Breast epithelium (tissue), 4 donors: ENCODE measurements around the gene TUBB8. TPM values are rescaled to one million over a fixed set of nuclear protein-coding genes. Genes with fewer than 3 reads are reported as not detected.
"Not testable (repeated sequence)": the region's sequence is repeated elsewhere in the genome, so short reads cannot be mapped to it uniquely, and the experiment has no call there.

Experiments used
- DNase-seq, 2 donors: peaks; one replicate each; pipeline ENCODE4 v3.0.0-alpha.2; 2019; ENCODE audit warnings: low spot score in 2 of 2
- H3K27ac ChIP-seq, 2 donors: fragments of 200-600 bp; sonication (generic) in 1 of 2; one replicate each; pipeline ENCODE4 v1.5.1; 2016 to 2019; ENCODE audit warnings: mild to moderate bottlenecking in 1 of 2
- H3K27me3 ChIP-seq, 2 donors: fragments of 200-600 bp; sonication (generic) in 1 of 2; one replicate each; pipeline versions ENCODE4 v1.5.1 to v1.6.0; 2017 to 2019; ENCODE audit warnings: control low read depth in 1 of 2, mild to moderate bottlenecking in 1 of 2
- H3K36me3 ChIP-seq: fragments of 200-600 bp; one replicate; pipeline ENCODE4 v1.5.1; 2019
- H3K4me1 ChIP-seq, 2 donors: fragments of 200-600 bp; sonication (generic); one replicate each; pipeline ENCODE4 v1.5.1; 2016 to 2019; ENCODE audit warnings: control low read depth in 1 of 2
- H3K4me3 ChIP-seq, 3 donors: fragments of 200-600 bp; sonication (generic); 1 replicate in 2 of 3; 2 replicates in 1 of 3; pipeline ENCODE4 v1.5.1; 2016 to 2019; ENCODE audit warnings: mild to moderate bottlenecking in 3 of 3, moderate library complexity in 2 of 3
- H3K9me3 ChIP-seq, 2 donors: fragments of 200-600 bp; sonication (generic) in 1 of 2; one replicate each; pipeline ENCODE4 v1.5.1; 2016 to 2019; ENCODE audit warnings: control low read depth in 1 of 2
- CTCF ChIP-seq, 3 donors: fragments of 450-650 bp; IDR thresholded peaks; one replicate each; pipeline ENCODE4 v1.5.1; 2016 to 2017; ENCODE audit warnings: antibody characterized with exemption in 3 of 3, mild to moderate bottlenecking in 3 of 3, moderate library complexity in 3 of 3
- POLR2A ChIP-seq: fragments of 450-650 bp; IDR thresholded peaks from one replicate; pipeline ENCODE4 v1.6.1; 2016; ENCODE audit warnings: antibody characterized with exemption, mild to moderate bottlenecking, moderate library complexity
- POLR2AphosphoS5 ChIP-seq, 3 donors: sonication (generic); formaldehyde crosslinking; IDR thresholded peaks; one replicate each; pipeline ENCODE4 v1.6.1; 2017; ENCODE audit warnings: antibody characterized with exemption in 3 of 3
- intact Hi-C: fragments of 100-400 bp; cut with DNase I; formaldehyde crosslinking; loops from one replicate; pipeline ENCODE4 v1.15.1; 2023; ENCODE audit warnings: low total_unique reads
- total RNA-seq, 3 donors: library from RNA; depleted of rRNA; stranded (reverse); fragments of >200 nt; gene quantifications; one replicate each; pipeline ENCODE4 v1.1.0, GENCODE V29; 2016

Gene TUBB8
- total RNA-seq, 3 donors from 2014 or later, result 0.59 TPM; not detected in 2

GRCh38 chr10:79532-80215 lies 30.6 kb upstream of the TUBB8 start:
- no peak overlapping the region for H3K27ac ChIP-seq
- TF ChIP-seq POLR2AphosphoS5 (IDR thresholded peaks at IDR 0.05) (no peak), CTCF (IDR thresholded peaks at IDR 0.05) (no peak), POLR2A (no peak)
- DNase-seq, result no peak
- no peaks in the 10 kb centered on the region for H3K36me3 ChIP-seq
- H3K4me3 ChIP-seq, result no peak overlapping the region
- no peaks in the 10 kb centered on the region for H3K27me3 ChIP-seq
- intact Hi-C loops, result no loop called here
- no peaks in the 10 kb centered on the region for H3K4me1 ChIP-seq
- no peaks in the 10 kb centered on the region for H3K9me3 ChIP-seq

GRCh38 chr10:78556-78955 lies 29.5 kb upstream of the TUBB8 start:
- DNase-seq, result no peak
- intact Hi-C loops, result no loop called here
- Histone ChIP-seq H3K27me3 (no peaks in the 10 kb centered on the region), H3K4me1 (no peaks in the 10 kb centered on the region), H3K4me3 (no peak overlapping the region), H3K36me3 (no peaks in the 10 kb centered on the region), H3K9me3 (no peaks in the 10 kb centered on the region), H3K27ac (no peak overlapping the region)
- no peak for TF ChIP-seq CTCF (IDR thresholded peaks at IDR 0.05)
- TF ChIP-seq POLR2A, result no peak
- TF ChIP-seq POLR2AphosphoS5 (IDR thresholded peaks at IDR 0.05), result no peak

GRCh38 chr10:74266-74621 lies 25.1 kb upstream of the TUBB8 start:
- intact Hi-C loops, H3K27ac ChIP-seq, H3K36me3 ChIP-seq, H3K4me1 ChIP-seq, DNase-seq, H3K9me3 ChIP-seq, H3K27me3 ChIP-seq: not testable (repeated sequence)
- H3K4me3 ChIP-seq, result peak overlapping the region; percentile 28 to 82 (median 55)

GRCh38 chr10:73543-74265 lies 24.6 kb upstream of the TUBB8 start:
- DNase-seq, H3K9me3 ChIP-seq, intact Hi-C loops, H3K36me3 ChIP-seq, H3K4me1 ChIP-seq, H3K27ac ChIP-seq, H3K27me3 ChIP-seq: not testable (repeated sequence)
- H3K4me3 ChIP-seq, result peak overlapping the region; percentile 28 to 82 (median 55)
- TF ChIP-seq CTCF (IDR thresholded peaks at IDR 0.05), result peak in 2 of 3 donors; percentile 35 to 53

GRCh38 chr10:68156-68555 lies 19.1 kb upstream of the TUBB8 start:
- intact Hi-C loops, H3K4me1 ChIP-seq, H3K27ac ChIP-seq, H3K9me3 ChIP-seq, H3K36me3 ChIP-seq, H3K4me3 ChIP-seq, DNase-seq, H3K27me3 ChIP-seq: not testable (repeated sequence)

- H3K36me3 ChIP-seq, DNase-seq, H3K9me3 ChIP-seq, H3K4me3 ChIP-seq, H3K27me3 ChIP-seq, intact Hi-C loops, H3K4me1 ChIP-seq, H3K27ac ChIP-seq: not testable (repeated sequence)
These were observed 830 bp upstream of the TUBB8 start for GRCh38 chr10:49926-50325.

GRCh38 chr10:47864-48263 lies 1.2 kb downstream of the TUBB8 start:
- DNase-seq, H3K27me3 ChIP-seq, H3K4me1 ChIP-seq, intact Hi-C loops, H3K9me3 ChIP-seq, H3K36me3 ChIP-seq, H3K4me3 ChIP-seq, H3K27ac ChIP-seq: not testable (repeated sequence)

- H3K4me3 ChIP-seq, intact Hi-C loops, H3K4me1 ChIP-seq, H3K36me3 ChIP-seq, H3K9me3 ChIP-seq, H3K27me3 ChIP-seq, H3K27ac ChIP-seq, DNase-seq: not testable (repeated sequence)
These were observed 35.8 kb downstream of the TUBB8 start for GRCh38 chr10:13315-13635.

GRCh38 chr10:12444-13314 lies 36.4 kb downstream of the TUBB8 start:
- intact Hi-C loops, H3K36me3 ChIP-seq, DNase-seq, H3K4me3 ChIP-seq, H3K27me3 ChIP-seq, H3K27ac ChIP-seq, H3K4me1 ChIP-seq, H3K9me3 ChIP-seq: not testable (repeated sequence)

GRCh38 chr10:11260-11659 lies 37.8 kb downstream of the TUBB8 start:
- H3K4me3 ChIP-seq, H3K4me1 ChIP-seq, DNase-seq, intact Hi-C loops, H3K9me3 ChIP-seq, H3K27ac ChIP-seq, H3K36me3 ChIP-seq, H3K27me3 ChIP-seq: not testable (repeated sequence)
